Measurements from ENCODE around the gene DNMT3A.

Gene DNMT3A

DNA sequence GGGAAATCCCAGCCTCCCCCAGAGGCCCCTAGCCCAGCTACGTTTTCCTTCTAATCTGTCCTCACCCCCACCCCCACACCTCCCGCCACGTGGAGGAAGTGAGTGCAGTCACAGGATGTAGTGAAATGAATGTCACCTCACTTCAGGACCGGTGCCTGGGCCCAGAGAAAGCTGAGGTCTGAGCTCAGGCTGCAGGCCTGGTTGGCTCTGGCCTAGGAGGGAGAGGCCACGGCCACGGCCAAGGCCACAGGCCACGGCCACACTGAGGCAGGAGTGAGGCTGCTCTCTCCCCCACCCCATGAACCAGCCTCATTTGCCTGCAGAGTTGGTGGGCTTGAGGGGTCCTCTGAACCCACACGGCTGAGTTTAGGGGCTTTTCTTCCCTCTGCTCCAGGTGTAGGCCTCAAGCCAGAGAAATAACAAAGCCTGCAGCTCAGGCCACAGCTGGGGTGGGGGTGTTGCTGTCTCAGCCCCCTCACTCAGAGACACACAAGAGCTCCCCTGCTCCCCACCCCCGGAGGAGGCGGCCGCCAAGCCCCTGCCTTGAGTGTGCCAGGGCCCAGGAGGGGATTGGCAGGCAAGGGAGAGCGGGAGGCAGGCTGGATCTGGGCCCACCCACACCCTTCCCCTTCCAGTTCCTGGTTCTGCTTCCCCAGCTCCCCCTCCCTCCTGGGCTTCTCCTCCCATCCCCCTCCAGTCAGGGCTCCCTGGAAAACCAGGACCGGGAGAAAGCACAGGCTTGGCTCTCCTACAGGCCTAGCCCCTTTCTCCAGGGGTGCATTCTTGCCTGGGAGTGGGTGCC lies 27.0 kb downstream of the DNMT3A start:
- peak overlapping the region; percentile 98 for H3K27ac Mint-ChIP-seq
- H3K9me3 Mint-ChIP-seq = no peaks in the 10 kb centered on the region
- peak overlapping the region; percentile 89 for H3K4me3 Mint-ChIP-seq
- H3K4me1 Mint-ChIP-seq (ENCODE audit: low read depth) = peaks cover 79% of the 10 kb centered on the region
- DNase-seq = peak; percentile 93
- peaks cover 56% of the 10 kb centered on the region for H3K36me3 Mint-ChIP-seq (ENCODE audit: low read depth)
- H3K27me3 Mint-ChIP-seq = no peaks in the 10 kb centered on the region

DNA sequence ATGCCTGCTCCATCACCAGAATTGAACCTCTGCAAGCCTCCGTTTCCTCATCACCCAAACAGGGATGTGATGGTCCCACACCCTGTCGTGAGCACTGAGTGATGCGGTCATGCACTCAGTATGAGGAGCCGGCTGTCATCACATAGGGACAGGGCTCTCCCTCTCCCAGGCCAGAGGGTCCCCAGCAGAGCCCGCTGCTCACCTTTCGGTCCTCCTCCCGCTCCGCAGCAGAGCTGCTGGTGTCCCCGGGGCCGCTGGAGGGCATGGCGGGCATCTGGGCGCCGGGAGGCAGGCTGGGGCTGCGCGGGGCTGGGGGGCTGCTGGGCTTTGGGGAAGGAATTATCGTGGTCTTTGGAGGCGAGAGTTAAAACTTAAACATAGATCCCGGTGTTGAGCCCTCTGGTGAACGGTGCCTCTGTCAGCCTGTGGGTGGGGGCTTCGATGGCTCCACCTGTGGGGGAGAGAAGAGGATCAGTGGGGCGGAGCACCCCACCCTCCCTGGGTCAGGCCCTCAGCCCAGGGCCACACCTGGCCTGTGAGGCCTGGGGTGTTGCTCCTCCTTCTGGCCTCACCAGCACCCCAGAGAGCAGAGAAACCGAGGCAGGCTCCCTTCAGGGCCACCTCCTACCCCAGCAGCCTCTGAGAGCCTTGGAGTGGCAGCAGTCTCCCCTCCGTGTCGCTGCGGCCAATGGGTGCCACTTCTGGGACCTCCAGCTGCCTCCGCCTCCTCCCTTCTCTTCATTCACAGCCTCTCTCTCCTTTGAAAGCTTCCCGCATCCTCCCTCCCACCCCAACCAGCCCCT lies 27.8 kb downstream of the DNMT3A start:
- Mint-ChIP-seq H3K27ac (peak overlapping the region; percentile 98), H3K4me1 (ENCODE audit: low read depth) (peaks cover 82% of the 10 kb centered on the region)

GRCh38 chr2:25312958-25313710 lies 28.6 kb downstream of the DNMT3A start:
- H3K4me3 Mint-ChIP-seq = peak overlapping the region; percentile 89
- DNase-seq = peak; percentile 66
- peaks cover 68% of the 10 kb centered on the region for H3K36me3 Mint-ChIP-seq (ENCODE audit: low read depth)
- H3K9me3 Mint-ChIP-seq = no peaks in the 10 kb centered on the region
- peaks cover 90% of the 10 kb centered on the region for H3K4me1 Mint-ChIP-seq (ENCODE audit: low read depth)
- no peaks in the 10 kb centered on the region for H3K27me3 Mint-ChIP-seq
- peak overlapping the region; percentile 98 for H3K27ac Mint-ChIP-seq

More for the DNA sequence above, 27.8 kb downstream of the DNMT3A start:
- no peak for DNase-seq
- H3K9me3 Mint-ChIP-seq = no peaks in the 10 kb centered on the region
- peak overlapping the region; percentile 89 for H3K4me3 Mint-ChIP-seq
- no peaks in the 10 kb centered on the region for H3K27me3 Mint-ChIP-seq
- peaks cover 60% of the 10 kb centered on the region for H3K36me3 Mint-ChIP-seq (ENCODE audit: low read depth)

- Mint-ChIP-seq H3K9me3 (no peaks in the 10 kb centered on the region), H3K27me3 (no peaks in the 10 kb centered on the region), H3K4me1 (ENCODE audit: low read depth) (peaks cover 90% of the 10 kb centered on the region), H3K27ac (peak overlapping the region; percentile 98), H3K4me3 (peak overlapping the region; percentile 89), H3K36me3 (ENCODE audit: low read depth) (peaks cover 73% of the 10 kb centered on the region)
- DNase-seq = no peak
Observed at GRCh38 chr2:25311865-25312575, 29.7 kb downstream of the DNMT3A start.

DNA sequence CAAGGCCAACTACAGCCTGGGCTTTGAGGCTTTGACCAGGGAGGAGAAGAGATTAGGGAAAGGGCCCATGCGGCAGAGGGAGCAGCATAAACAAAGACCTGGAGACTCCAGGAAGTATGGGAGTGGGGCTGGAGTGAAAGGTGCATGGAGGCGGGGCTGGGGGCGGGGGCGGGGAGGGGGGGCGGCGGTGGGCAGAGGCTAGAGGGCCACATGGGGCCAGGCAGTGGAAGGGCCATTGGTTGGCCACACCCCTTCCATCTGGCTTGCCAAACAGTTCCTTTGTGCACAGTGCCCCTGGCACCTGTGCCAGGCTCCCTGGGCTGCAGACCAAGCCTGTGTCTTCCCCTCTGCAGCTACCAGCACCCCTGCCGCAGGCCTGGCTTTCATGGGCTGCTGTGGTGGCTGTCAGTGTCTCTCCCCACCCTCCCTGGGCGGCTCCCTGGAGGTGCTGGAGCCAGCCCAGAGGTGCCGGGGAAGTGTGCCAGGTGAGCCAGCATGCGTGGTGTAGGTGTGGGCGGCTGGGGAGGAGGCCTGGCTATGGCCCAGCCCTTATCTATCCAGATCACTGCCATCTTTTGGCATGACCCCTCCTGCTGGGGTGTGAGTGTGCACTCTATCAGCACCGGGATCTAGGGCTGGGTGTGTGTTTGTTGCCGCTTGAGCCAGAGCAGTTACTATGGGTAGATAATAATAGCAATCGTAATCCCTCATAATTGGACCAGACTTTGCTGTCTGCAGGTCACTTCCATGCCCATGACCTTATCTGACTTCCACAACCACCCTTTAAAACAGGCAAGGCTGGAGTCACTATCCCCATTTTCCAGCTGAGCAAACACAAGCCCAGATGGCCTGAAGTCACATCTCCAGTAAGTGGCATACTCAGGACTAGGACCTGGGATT lies 30.5 kb downstream of the DNMT3A start:
- Mint-ChIP-seq H3K27ac (peak overlapping the region; percentile 82), H3K36me3 (ENCODE audit: low read depth) (peaks cover 77% of the 10 kb centered on the region), H3K4me1 (ENCODE audit: low read depth) (peaks cover 90% of the 10 kb centered on the region), H3K27me3 (no peaks in the 10 kb centered on the region), H3K4me3 (peak overlapping the region; percentile 47), H3K9me3 (no peaks in the 10 kb centered on the region)
- no peak for DNase-seq

DNA sequence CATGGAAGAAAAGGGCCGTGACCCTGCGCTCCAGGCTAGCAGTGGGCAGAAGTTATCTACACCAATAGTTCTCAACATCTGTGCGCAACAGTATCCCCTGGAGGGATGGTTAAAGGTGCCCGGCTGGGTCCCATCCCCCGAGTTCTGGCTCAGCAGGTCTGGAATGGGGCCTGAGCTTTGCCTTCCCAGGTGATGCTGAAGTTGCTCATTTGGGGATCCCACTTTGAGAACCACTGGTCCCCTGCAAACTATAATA lies 31.1 kb downstream of the DNMT3A start:
- Mint-ChIP-seq H3K4me1 (ENCODE audit: low read depth) (peaks cover 90% of the 10 kb centered on the region), H3K36me3 (ENCODE audit: low read depth) (peaks cover 82% of the 10 kb centered on the region), H3K27me3 (no peaks in the 10 kb centered on the region), H3K9me3 (no peaks in the 10 kb centered on the region), H3K27ac (peak overlapping the region; percentile 78), H3K4me3 (peak overlapping the region; percentile 18)
- no peak for DNase-seq

DNA sequence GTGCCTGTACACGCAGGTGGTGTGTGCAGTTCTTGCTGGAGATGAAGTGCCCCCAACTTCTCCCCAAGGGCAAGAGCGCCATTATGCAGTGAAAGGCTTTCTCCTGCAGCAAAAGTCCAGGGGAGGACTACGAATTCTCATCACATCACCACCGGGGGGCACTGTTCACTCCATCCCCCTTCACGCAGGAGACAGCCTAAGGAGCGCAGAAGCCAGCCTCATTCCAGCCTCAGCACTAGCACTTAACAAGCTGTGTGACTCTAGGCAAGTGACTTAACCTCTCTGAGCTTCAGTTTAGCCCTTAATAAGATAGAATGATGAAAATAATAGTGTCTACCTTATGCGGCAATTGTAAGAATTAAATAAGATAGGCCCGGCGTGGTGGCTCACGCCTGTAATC lies 32.3 kb downstream of the DNMT3A start:
- peak overlapping the region; percentile 71 for H3K27ac Mint-ChIP-seq
- H3K27me3 Mint-ChIP-seq = no peaks in the 10 kb centered on the region
- H3K36me3 Mint-ChIP-seq (ENCODE audit: low read depth) = peaks cover 95% of the 10 kb centered on the region
- peaks cover 92% of the 10 kb centered on the region for H3K4me1 Mint-ChIP-seq (ENCODE audit: low read depth)
- H3K9me3 Mint-ChIP-seq = no peaks in the 10 kb centered on the region
- H3K4me3 Mint-ChIP-seq = no peak overlapping the region
- peak; percentile 76 for DNase-seq

DNA sequence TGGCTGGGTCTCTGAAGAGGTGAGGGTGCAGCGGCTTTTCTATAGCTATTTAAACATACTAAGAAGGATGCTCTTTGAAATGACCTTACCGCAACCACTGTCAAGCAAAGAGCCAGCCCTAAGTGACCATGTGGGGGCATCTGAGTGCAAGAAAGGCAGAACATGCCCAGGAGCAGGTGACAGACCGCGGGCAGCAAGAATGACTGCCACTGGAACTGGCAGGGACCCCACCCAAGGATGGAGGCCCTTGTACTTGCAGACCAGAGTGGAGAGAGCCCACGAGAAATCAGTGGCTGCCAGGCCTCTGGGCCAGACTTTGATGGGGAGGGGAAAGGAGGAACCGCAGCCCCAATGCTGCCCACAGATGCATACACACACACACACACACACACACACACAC lies 33.1 kb downstream of the DNMT3A start:
- Mint-ChIP-seq H3K27ac (peak overlapping the region; percentile 71), H3K9me3 (no peaks in the 10 kb centered on the region), H3K4me3 (no peak overlapping the region), H3K27me3 (no peaks in the 10 kb centered on the region), H3K36me3 (ENCODE audit: low read depth) (peaks cover 96% of the 10 kb centered on the region), H3K4me1 (ENCODE audit: low read depth) (peaks cover 94% of the 10 kb centered on the region)
- no peak for DNase-seq

DNA sequence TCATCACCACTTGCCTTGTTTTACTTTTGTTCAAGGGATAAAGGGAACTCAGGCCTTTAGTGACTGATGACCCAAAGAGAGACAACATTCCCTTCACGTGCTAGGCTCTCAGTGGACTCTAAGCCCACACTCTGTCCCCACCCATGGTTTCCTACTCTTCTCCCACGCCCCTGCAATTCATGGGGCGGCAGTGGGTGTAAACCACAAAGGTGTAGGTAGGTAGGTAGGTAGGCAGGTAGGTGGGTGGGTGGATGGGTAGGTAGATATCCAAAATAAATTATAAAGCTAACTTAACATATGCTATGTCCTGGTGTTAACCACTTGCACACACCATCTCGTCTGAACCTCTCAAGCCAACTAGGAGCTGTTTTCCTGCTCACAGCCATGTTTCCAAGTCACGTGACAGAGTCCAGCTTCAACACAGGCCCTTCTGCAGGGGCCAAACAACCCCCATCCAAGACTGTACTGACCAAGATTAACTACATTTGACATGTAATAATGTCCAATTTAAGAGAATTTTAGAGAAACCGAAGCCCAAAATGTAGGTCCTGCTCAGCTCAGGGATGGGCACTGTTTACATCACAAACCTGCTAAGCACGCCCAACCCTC lies 33.7 kb downstream of the DNMT3A start:
- Mint-ChIP-seq H3K27me3 (no peaks in the 10 kb centered on the region), H3K4me3 (no peak overlapping the region), H3K4me1 (ENCODE audit: low read depth) (peaks cover 94% of the 10 kb centered on the region), H3K36me3 (ENCODE audit: low read depth) (peaks cover 96% of the 10 kb centered on the region), H3K9me3 (no peaks in the 10 kb centered on the region), H3K27ac (peak overlapping the region; percentile 72)
- no peak for DNase-seq

DNA sequence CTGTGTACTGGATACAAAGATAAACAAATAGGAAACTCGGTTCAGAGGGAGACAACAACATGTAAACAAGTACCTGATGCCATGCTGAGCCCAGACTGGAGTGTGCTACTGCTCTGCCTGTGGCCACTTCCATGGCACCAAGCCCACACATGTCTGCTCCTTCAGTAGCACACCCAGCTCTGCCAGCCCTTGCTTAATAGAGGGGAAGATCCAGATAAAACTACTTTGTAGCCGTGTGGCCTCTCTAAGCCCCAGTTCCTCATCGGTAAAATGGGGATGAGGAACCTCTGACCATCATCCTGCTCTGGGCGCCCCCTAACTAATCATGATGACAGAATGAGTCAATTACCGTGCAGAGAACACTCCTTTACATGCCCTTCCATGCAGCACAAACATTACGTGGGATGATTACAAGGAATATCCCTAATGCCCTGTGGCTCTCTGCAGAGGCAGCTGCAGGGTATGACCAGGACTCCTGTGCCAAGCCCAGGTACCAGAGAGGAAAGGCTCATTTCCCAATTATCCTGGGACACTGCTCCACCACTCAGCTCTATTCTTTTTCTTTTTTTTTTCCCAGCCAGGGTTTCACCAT lies 34.9 kb downstream of the DNMT3A start:
- H3K9me3 Mint-ChIP-seq = no peaks in the 10 kb centered on the region
- no peak for DNase-seq
- no peaks in the 10 kb centered on the region for H3K27me3 Mint-ChIP-seq
- no peak overlapping the region for H3K4me3 Mint-ChIP-seq
- peaks cover 96% of the 10 kb centered on the region for H3K36me3 Mint-ChIP-seq (ENCODE audit: low read depth)
- peak overlapping the region; percentile 72 for H3K27ac Mint-ChIP-seq
- peaks cover 95% of the 10 kb centered on the region for H3K4me1 Mint-ChIP-seq (ENCODE audit: low read depth)

GRCh38 chr2:25305775-25306174 lies 36.0 kb downstream of the DNMT3A start:
- DNase-seq = no peak
- peaks cover 98% of the 10 kb centered on the region for H3K36me3 Mint-ChIP-seq (ENCODE audit: low read depth)
- no peak overlapping the region for H3K4me3 Mint-ChIP-seq
- H3K9me3 Mint-ChIP-seq = no peaks in the 10 kb centered on the region
- no peak overlapping the region for H3K27ac Mint-ChIP-seq
- H3K4me1 Mint-ChIP-seq (ENCODE audit: low read depth) = peaks cover 96% of the 10 kb centered on the region
- no peaks in the 10 kb centered on the region for H3K27me3 Mint-ChIP-seq

GRCh38 chr2:25304826-25305596 lies 36.7 kb downstream of the DNMT3A start:
- DNase-seq = no peak
- Mint-ChIP-seq H3K27me3 (no peaks in the 10 kb centered on the region), H3K9me3 (no peaks in the 10 kb centered on the region), H3K27ac (peak overlapping the region; percentile 0), H3K4me3 (no peak overlapping the region), H3K36me3 (ENCODE audit: low read depth) (peaks cover 97% of the 10 kb centered on the region), H3K4me1 (ENCODE audit: low read depth) (peaks cover 92% of the 10 kb centered on the region)
